ENCODE results near the gene ZNF227. TPM values are rescaled to one million over a fixed set of nuclear protein-coding genes. Genes with fewer than 3 reads are reported as not detected.

The ZNF227 gene
- total and polyA plus RNA-seq, 8 donors, result 2.9 to 9.7 (median 7.2) TPM

DNA sequence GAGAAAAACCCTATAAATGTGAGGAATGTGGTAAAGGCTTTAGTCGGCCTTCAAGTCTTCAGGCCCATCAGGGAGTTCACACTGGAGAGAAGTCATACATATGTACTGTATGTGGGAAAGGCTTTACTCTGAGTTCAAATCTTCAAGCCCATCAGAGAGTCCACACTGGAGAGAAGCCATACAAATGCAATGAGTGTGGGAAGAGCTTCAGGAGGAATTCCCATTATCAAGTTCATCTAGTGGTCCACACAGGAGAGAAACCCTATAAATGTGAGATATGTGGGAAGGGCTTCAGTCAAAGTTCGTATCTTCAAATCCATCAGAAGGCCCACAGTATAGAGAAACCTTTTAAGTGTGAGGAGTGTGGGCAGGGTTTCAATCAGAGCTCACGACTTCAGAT lies 35.7 kb upstream of the ZNF227 start:
- TF ChIP-seq CTCF (IDR thresholded peaks at IDR 0.05), result no peak
- Histone ChIP-seq H3K27me3 (no peaks in the 10 kb centered on the region), H3K9me3 (peaks cover 0 to 3% (median 2%) of the 10 kb centered on the region in 4 donors), H3K27ac (no peak overlapping the region), H3K36me3 (peaks cover 11 to 54% (median 51%) of the 10 kb centered on the region in 3 donors), H3K4me1 (no peaks in the 10 kb centered on the region), H3K4me3 (no peak overlapping the region)
- DNase-seq (no peak), FAIRE-seq (no peak), ATAC-seq (no peak)
- intact Hi-C loops (cut with DNase I), result no loop called here
- 91 to 96% methylated on average over 3 of the region's 3 CpGs for WGBS, 2 donors

DNA sequence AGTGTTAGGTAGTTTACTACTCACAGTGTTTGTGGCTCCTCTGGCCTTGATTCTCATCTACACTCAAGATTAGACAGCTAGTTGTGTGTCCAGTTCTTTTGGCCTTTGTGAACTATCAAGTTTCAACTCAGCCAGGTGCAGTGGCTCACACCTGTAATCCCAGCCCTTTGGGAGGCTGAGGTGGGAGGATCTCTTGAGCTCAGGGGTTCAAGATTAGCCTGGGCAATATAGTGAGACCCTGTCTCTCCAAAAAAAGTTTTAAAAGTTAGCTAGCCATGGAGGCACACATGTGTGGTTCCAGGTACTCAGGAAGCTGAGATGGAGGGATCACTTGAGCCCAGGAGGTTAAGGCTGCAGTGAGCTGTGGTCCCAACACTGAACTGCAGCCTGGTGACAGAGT lies 31.4 kb upstream of the ZNF227 start:
- H3K27ac ChIP-seq, result no peak overlapping the region
- H3K4me1 ChIP-seq, result no peaks in the 10 kb centered on the region
- intact Hi-C loops (cut with DNase I), result no loop called here
- DNase-seq (no peak), FAIRE-seq (no peak), ATAC-seq (no peak)
- peaks cover 0 to 3% (median 2%) of the 10 kb centered on the region in 4 donors for H3K9me3 ChIP-seq
- peaks cover 2 to 10% (median 10%) of the 10 kb centered on the region in 3 donors for H3K36me3 ChIP-seq
- H3K27me3 ChIP-seq, result no peaks in the 10 kb centered on the region
- TF ChIP-seq CTCF (IDR thresholded peaks at IDR 0.05), result no peak
- H3K4me3 ChIP-seq, result no peak overlapping the region

DNA sequence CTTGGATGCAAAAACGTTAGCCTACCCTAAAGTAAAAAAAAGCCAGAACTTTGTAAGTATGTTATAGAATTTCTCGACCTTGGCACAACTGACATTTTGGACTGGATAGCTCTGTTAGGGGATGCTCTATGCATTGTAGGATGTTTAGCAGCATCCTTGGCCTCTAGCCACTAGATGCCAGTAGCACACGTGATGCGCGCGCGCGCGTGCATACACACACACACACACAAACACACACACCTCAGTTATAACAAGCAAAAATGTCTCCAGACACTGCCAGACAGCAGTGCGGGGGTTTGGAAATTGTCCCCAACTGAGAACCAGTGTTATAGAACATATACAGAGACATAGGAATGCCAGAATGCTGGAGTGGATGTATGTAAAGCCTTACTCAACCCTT lies 30.2 kb upstream of the ZNF227 start:
- 79 to 86% methylated on average over 10 of the region's 10 CpGs for WGBS, 2 donors
- no peak for TF ChIP-seq CTCF (IDR thresholded peaks at IDR 0.05)

GRCh38 chr19:44190020-44190419 lies 22.3 kb upstream of the ZNF227 start:
- 97 to 100% methylated on average over 6 of the region's 6 CpGs for WGBS, 2 donors
- H3K4me1 ChIP-seq, result no peaks in the 10 kb centered on the region
- intact Hi-C loops (cut with DNase I), result no loop called here
- no peaks in the 10 kb centered on the region for H3K27me3 ChIP-seq
- ATAC-seq, result no peak
- no peak for TF ChIP-seq CTCF (IDR thresholded peaks at IDR 0.05)
- no peak for DNase-seq
- no peak overlapping the region for H3K4me3 ChIP-seq
- FAIRE-seq, result peak; percentile 65
- H3K27ac ChIP-seq, result no peak overlapping the region
- H3K9me3 ChIP-seq, result no peaks in the 10 kb centered on the region
- no peaks in the 10 kb centered on the region for H3K36me3 ChIP-seq

More for the DNA sequence above, 30.2 kb upstream of the ZNF227 start:
- Histone ChIP-seq H3K4me3 (no peak overlapping the region), H3K4me1 (no peaks in the 10 kb centered on the region), H3K9me3 (peaks cover 0 to 3% (median 0%) of the 10 kb centered on the region in 4 donors), H3K27ac (no peak overlapping the region), H3K27me3 (no peaks in the 10 kb centered on the region), H3K36me3 (no peaks in the 10 kb centered on the region)
- DNase-seq, result no peak
- no peak for FAIRE-seq
- intact Hi-C loops (cut with DNase I), result no loop called here
- no peak for ATAC-seq

DNA sequence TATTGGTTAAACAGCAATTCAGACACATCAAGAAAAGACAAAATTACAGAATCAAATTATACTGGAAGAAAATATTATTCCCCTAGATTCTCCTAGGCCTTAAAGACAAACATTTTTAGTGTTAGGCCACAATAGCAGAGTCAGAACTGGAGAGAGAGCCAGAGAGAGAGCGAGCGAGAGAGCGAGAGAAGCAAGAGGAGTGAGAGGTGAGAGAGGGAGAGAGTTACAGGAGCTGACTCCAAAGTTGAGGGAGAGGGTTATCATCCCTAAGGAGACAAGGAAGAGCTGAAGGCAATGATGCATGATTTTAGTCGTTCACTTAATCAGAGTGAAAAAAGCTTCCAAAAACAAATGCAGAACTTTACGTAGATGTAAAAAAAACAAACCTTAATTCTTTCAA lies 20.2 kb upstream of the ZNF227 start:
- no peaks in the 10 kb centered on the region for H3K4me1 ChIP-seq
- FAIRE-seq, result no peak
- no peak overlapping the region for H3K4me3 ChIP-seq
- intact Hi-C loops (cut with DNase I), result no loop called here
- no peaks in the 10 kb centered on the region for H3K27me3 ChIP-seq
- ATAC-seq, result no peak
- H3K27ac ChIP-seq, result no peak overlapping the region
- no peak for DNase-seq
- H3K36me3 ChIP-seq, result no peaks in the 10 kb centered on the region
- no peak for TF ChIP-seq CTCF (IDR thresholded peaks at IDR 0.05)
- no peaks in the 10 kb centered on the region for H3K9me3 ChIP-seq
- 67 to 71% methylated on average over 5 of the region's 5 CpGs for WGBS, 2 donors

Data from pancreas (tissue), 10 donors.